ENCODE data around the gene SCN3A. TPM values are rescaled to one million over a fixed set of nuclear protein-coding genes. Genes with fewer than 3 reads are reported as not detected.

Gene SCN3A
- total RNA-seq, 1 donor from 2014 or later: 11.8 TPM

DNA sequence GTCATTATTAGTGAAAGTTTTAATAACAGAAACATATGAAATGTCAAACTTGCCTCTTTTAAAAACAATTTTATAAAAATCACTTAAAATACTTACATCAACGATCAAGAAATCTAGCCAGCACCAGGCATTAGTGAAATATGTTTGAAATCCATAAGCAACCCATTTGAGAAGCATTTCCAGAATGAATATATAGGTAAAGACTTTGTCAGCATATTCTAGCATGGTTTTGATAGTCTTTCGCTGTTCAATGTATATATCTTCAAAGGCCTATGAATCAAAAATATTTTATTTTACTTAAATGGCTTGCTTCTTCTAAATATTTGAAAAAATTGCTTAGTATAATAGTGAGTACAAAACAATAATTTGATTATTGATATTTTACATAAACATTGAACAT, 91.1 kb downstream of the SCN3A start:
- no peak for DNase-seq (ENCODE audit: low spot score)

DNA sequence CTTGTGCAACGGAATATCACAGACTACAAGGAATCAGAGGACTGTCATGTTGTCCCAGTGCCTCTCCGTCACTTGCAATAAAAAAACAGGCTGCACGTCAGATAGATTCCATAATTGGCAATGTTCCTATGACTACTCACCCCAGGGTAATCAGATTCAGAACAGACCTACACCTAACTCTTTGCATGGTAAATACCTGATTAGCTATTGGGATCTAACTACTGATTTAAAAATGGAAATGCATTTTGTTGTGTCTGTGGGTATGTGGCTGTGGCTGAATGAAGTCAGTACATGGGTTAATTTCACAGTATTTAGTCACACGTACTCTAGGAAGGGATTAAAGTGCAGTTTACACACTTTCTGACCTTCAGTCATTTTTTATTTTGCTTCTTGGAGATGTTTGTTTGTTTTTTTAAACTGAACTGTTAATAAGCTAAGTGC, 91.7 kb downstream of the SCN3A start:
- DNase-seq (ENCODE audit: low spot score): no peak

DNA sequence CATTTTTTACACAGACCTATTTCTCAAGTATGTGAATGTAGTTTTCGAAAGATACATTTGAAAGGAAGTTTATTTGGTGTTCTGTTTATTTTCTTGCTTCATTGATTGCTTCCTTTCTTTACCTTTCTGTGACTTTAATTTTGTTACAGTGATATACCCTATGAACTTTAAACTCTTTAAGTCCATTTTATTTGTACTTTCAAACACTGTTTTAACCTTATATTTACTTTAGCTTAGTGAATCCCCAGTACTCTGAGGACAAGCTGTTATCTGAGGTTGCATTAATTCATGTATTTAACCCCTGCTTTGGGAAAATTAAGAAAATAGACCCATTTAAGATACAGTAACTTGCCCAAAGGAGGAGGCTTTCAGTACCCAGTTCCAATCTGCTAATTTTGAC, 93.5 kb downstream of the SCN3A start:
- DNase-seq (ENCODE audit: low spot score): no peak

DNA sequence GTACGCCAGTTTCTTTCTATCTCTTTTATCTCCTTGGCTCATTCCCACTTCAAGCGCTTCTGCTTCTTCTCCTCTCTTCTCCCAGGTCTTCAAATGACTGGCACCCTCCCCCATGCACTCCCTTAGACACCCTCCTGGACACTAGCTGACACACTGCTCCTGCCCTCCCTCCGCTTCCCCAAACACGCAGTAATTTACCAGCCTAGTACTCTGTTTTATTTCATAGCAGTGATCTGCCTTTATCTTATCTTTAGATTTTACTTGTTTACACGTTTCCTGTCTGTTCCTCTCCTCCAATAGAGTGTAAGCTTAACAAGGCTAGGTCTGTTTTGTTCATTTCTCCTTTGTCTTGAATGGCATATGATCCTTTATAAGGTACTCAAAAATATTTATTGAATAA, 93.9 kb downstream of the SCN3A start:
- DNase-seq (ENCODE audit: low spot score): peak; percentile 17

DNA sequence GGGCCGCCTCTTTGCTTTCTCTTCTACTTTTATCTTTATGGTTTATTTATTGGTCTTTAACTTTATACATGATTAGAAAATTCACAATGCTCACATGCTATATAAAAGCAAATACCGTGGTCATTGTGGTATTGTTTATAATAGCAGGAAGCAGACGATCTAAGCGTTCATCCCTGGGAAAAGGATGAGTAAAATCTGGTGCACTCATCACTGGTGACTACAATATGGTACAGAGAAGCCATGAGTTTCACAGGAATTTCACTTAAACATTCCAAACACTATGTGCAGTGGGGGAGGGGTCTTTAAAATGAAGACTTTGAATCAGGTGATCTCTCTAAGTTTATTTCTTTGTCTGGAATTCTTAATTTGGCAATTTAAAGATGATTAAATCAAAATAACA, 97.9 kb downstream of the SCN3A start:
- DNase-seq (ENCODE audit: low spot score): no peak

DNA sequence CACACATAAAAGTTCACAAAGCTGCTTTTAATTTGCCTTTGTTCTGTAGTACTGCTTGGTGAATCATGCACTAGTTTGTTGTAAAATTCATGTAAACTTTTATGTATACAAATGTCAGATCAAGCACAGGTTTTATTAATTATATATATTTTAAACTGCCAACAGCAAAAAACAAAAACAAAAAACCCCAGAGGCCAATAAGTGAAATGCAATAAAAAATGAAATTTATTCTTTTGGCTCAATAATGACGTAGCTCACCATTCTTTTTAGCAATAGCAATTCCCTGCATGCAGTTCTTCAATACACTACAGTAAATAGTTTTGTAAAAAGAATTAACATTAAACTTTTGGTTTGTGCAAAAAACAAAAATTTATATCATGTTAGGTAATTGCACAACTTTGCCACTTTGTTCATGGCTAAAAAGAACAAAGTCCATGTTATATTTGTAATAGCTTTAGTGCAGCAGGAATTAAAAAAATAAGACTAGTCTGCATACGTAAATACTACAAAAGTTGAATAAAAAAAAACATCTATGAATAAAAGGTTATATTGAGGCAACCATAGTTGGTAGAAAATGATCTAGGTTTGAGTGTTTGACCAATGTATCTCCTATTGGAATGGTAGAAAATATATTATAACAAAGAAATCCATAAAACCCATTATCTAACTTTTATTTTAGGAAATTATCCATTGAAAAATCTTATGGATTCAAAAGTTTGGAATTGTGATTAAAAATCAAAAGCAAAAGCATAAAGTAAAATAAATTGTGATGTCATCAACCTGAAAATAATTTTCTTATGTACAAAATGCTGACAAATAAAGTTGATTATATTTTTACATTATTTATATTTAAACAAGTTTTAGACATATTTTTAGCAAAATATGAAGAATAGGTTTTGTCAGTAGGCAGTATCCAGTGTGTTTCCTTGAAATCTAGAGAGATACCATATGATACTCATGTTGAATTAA, 115.6 kb downstream of the SCN3A start:
- no peak for DNase-seq (ENCODE audit: low spot score)

DNA sequence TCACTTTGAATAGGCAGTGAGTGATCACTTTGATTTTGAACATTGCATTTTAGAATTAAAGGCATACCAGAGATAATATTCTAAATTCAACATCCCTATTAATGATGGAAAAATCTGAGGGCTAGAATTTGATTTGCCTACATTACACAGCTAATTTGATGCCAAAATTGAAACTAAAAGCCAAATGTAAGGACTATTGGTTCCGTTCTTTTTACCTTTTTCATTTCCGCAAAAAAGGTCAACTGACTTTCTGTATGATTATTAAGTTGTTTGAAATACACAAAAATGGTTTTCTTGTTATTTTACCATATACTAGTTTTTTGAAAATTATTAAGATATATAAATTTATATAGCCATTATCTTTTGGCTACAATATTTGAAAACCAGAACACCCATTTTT, 117.5 kb downstream of the SCN3A start:
- DNase-seq (ENCODE audit: low spot score): no peak

DNA sequence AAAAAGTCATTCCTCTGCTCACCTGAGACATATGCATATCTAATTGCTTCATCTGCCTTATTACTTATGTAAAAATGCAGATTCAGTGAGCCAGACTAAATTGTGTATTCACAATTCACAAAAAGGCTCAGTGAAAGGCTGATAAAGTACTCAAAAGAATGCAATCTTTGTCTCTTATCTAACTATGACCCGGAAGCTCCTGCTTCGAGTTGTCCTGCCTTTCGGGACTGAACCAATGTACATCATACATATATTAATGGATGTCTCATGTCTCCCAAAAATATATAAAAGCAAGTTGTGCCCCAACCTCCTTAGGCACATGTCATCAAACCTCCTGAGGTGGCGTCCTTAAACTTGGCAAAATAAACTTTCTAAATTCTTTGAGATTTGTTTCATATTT, 120.5 kb downstream of the SCN3A start:
- DNase-seq (ENCODE audit: low spot score): no peak

DNA sequence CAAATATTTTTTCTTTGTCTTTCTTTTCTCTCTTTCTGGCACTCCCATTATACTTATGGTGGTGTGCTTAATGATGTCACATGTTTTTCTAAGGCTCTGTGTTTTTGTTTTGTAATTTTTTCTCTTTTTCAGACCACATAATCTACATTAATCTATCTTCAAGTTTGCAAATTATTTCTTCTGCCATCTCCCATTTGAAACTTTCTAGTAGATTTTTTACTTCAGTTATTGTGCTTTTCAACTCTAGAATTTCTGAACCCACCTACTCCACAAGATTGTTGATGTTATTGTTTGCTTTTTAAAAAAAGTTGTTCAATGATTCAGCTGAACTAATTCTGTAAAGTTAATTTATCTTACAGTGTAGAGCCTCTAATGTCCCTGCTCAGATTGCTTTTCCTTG, 121.4 kb downstream of the SCN3A start:
- no peak for DNase-seq (ENCODE audit: low spot score)

DNA sequence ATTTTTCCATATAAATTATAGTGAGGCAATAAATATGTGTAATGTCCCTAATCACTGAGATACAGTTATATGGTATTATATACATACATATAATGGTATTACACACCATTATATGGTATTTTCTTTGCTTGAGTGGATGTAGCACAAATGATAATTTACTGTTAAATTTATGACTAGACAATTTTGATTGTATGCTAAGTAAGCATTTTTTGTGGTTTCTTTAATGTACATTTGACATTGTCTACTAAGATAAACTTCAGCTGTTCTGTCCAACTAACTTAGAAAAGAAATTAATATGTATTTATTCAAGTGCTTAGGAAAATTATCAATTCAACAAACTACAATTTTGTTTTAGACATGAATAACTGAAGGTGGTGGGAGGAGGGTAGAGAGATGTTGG, 122.6 kb downstream of the SCN3A start:
- no peak for DNase-seq (ENCODE audit: low spot score)

DNA sequence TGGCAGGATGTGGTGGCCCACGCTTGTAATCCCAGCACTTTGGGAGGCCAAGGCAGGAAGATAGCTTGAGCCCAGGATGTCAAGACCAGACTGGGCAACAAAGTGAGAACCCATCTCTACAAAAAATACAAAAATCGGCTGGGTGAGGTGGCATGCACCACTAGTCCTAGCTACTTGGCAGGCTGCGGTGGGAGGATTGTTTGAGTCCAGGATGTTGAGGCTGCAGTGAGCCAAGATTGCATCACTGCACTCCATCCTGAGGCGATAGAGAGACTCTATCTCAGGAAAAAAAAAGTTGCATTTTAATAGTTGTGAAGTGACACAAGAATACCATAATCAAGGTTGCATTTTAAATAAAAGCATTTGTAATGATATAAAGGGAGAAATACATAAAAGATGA, 124.4 kb downstream of the SCN3A start:
- DNase-seq (ENCODE audit: low spot score): no peak

DNA sequence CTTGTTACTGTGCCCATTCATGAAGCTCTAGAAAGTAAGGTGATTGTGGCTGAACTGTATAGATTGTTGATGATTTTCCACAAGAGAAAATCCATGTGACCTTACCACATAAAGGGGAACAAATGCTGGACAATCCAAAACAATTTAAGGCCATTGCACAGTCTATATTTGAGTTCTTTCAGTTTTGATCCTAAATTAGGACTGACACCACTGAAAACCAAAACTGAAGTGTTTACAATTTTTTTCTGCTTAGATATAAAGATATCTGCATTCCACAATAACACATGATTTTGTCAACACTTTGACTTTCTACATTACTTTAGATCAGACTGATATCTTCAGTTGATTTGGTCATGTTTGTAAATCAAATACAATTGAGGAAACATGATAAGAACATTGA, 124.9 kb downstream of the SCN3A start:
- no peak for DNase-seq (ENCODE audit: low spot score)

DNA sequence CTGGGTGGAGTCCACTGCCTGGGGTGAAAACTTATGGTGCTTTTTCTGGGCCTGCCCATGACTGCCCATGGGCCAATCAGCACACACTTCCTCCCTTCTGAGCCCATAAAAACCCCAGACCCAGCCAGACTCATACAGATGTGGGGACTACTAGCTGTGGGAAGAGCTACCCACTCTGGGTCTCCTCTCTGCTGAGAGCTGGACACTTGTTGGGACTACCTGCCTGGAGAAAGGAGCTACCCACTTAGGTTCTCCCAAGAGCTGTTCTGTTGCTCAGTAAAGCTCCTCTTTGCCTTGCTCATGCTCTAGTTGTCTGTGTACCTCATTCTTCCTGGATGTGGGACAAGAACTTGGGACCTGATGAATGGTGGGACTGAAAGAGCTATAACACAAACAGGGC, 129.0 kb downstream of the SCN3A start:
- no peak for DNase-seq (ENCODE audit: low spot score)

DNA sequence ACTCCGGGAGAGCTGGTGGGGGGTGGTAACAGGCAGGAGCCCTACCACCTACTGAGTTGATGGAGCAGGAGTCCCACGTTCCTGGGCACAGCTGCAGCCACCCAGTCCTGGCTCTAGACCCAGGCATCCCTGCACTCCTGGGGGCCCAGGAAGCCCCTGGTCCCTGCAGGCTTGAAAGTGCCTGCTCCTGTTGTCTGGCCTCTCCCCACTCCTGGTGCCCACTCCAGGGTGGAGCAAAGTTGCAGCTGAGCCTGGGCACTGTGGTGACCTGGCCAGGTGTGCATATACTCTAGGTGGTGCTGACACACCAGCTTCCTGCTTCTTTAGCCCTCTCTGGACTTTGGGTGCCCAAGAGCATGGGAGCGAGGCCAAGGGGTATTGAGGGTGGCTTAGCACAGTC, 129.5 kb downstream of the SCN3A start:
- no peak for DNase-seq (ENCODE audit: low spot score)

DNA sequence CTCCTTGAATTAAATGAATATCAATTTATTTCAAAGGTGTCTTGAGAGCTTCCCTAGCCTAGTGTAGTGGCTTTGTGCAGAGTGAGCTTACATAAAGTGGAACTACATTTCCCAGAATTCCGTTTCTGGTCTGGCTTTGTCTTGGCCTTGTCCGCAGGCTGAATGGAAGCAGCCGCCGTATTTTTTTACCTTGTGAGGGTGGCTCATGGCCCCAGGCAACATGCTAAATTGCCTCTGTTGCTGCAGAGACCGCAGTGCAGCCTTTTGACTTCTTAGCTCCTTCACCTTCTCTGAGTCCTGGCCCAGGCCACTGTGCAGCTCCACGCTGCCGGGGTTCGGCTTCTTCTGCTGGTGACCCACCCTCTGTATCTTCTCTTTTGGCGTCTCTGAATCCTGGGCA, 133.8 kb downstream of the SCN3A start:
- no peak for DNase-seq (ENCODE audit: low spot score)

DNA sequence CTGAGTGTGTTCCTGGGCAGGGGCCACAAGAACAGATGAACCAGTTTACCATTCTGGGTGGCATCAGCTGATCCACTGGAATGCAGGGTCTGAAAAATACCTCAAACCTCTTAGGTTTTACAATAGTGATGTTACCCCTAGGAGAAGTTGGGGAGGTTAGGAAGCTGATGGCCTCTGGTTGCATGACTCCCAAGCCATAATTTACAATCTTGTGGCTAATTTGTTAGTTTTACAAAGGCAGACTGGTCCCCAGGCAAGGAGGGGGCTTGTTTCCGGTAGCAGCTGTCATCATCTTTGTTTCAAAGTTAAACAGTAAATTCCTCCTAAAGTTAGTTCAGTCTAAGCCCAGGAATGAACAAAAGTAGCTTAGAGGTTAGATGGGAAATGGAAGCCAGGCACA, 134.7 kb downstream of the SCN3A start:
- no peak for DNase-seq (ENCODE audit: low spot score)

DNA sequence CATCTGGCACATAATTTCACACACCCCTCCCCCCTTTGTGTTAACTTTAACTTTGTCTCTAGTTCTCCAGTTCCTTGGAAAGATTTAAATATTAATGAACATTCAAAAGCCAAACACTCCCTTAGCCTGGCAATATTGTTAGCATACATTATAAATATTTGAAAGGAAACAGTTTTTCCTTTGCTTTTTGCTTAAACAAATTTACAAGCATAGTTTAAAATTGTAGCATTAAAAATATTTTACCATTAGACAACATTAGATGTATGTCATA, 135.4 kb downstream of the SCN3A start:
- no peak for DNase-seq (ENCODE audit: low spot score)

DNA sequence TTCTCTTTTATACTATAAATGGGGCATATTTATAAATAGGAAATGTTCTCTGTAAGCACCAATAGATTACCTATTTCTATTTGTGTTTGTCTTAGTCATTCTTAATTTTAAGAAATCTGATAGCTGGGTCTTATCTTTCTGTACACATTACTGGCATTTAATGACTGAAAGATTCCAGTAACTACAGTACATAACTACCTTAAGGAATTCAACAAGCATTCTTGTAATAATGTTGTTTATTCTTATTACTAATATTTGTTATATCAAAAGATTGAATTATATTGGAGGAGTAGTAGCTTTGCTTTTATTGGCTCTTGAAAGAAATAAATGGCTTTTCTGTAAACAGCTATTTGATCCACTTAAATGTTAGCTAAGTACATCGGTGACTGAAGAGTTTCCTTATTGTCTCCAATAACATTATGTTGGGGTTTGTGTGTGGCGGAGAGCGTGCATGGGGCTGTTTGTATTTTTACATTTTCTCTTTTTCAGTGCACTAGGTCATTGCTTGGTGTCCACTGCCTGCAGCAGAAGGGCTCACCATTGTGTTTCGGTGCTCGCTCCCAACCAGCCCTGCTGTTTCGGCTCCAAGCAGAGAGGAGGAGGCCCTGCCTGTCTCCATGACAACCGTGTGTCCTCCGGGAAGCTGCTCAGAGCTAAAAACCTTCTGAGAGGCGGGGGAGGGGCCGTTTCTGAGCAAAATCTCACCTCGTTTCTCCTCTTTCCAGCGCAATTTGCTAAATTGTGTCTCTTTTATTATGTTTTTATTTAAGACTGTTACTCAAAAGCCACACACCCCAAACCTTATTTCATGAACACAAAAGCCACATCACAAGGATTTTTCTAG, 136.0 kb downstream of the SCN3A start:
- DNase-seq (ENCODE audit: low spot score): peak; percentile 89

DNA sequence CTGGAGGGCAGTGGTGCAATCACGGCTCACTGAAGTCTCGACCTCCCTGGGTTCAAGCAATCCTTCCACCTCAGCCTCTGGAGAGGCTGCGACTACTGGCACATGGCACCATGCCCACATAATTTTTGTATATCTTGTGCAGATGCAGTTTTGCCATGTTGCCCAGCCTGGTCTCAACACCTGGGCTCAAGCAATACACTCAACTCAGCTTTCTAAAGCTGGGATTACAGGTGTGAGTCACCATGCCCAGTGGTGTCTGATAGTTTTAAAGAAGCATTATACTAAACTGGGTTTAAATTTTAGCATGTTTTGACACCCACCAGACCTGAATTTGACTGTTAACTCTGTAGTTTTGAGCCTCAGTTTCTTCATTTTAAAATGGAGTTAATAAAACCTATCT, 139.1 kb downstream of the SCN3A start:
- DNase-seq (ENCODE audit: low spot score): no peak

DNA sequence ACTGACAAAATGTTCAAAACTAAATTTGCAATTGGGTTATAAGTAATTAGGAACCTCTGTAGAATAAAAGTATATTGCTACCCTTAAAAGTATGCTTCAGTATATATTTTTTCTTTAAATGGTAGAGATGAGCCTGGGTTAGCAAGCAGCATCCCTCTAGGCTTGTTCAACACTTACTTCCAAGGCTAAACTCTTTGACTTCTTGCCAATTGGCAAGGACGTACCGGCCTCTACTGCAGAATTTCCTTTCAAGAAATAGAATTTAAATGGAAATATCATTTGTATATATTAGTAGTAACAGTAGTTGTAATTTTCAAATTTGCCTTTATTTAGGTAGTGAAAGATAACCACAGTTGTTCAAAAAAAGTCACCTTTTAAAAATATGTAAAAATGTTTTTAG, 143.4 kb downstream of the SCN3A start:
- DNase-seq (ENCODE audit: low spot score): no peak

DNA sequence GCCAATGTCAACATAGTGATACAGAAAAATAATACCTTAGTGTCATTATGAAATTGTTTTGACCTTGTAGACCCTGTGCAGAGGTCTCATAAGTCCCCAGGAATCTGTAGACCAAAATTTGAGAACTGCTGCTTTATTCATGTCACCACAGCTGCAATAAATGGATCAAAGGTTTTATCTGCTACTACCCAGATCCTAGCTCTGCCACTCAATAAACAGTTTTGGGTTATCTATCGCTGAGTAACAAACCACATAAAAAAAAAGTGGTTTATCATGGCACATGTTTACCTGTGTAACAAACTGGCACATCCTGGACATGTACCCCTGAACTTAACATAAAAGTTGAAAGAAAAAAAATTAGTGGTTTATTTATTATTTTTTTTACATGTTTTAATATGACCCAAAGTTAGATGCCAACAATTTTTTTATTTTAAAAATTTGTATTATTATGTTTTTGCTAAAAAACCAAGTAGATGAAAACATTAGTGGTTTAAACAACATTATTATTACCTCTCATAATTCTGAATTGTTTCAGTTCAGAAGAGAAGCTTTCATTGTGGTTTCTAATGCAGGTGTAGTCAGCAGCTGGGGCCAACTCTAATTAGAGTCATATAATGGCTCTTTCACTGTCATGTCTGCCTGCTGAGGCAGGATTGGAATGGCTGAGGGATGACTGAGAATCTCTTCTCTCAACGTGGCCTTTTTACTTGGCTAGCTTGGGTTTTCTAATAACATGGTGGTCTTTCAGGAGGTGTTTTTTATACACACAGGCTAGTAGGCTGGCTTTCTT, 145.2 kb downstream of the SCN3A start:
- DNase-seq (ENCODE audit: low spot score): no peak

DNA sequence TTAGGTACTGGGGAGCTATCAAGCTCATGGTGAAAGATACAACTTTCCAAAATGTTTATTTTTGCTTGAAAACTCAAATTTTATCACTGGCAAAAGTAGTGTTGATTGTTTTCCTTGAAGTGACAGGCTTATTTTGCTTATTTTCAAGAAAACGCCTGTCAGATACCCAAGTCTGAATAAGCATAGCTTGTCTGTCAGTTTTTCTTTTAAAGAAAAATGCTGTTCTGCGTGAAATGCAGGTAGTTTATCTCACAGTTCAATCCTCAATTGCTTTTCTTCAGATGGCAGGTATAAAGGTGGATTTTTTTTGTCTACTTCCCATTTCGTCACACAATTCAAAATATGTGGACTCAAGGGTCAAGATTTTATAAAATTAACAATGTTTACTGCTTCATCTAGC, 145.9 kb downstream of the SCN3A start:
- DNase-seq (ENCODE audit: low spot score): no peak

Measured in umbilical cord (tissue), 2 donors.